HG03378 (cell line): ENCODE measurements around the gene CCDC12.

Experiments
- ATAC-seq: cut with Tn5 transposase; IDR thresholded peaks from one replicate; pipeline ENCODE4 v1.9.1; 2021; ENCODE audit warnings: mild to moderate bottlenecking, moderate library complexity; ENCODE audit not compliant: unreplicated experiment

CCDC12 gene

GRCh38 chr3:46942076-46942475, 34.5 kb downstream of the CCDC12 start:
- no peak for ATAC-seq

GRCh38 chr3:46939578-46940445, 36.7 kb downstream of the CCDC12 start:
- no peak for ATAC-seq

DNA sequence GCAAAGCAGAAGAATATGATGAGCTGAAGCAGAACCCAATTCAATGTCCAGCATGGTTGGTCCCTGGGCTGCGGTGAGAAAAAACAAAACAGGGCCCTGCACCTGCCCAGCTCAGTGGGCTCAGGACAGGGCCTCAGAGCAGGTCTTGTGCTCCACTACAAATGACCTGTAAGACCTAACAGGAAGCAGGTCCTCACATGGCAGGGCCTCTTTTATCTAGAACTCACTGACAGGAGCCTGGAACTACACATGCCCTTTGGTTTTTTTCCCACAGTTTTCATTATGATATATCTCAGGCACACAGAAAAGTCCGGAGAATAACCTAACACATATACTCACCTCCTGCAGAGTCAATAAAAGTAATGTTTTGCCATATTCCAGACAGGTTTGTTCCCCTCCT, 38.4 kb downstream of the CCDC12 start:
- no peak for ATAC-seq

GRCh38 chr3:46936733-46937250, 39.8 kb downstream of the CCDC12 start:
- no peak for ATAC-seq

- no peak for ATAC-seq
These were observed 40.5 kb downstream of the CCDC12 start for GRCh38 chr3:46935989-46936558.

GRCh38 chr3:46935168-46935858, 41.2 kb downstream of the CCDC12 start:
- ATAC-seq, result no peak

DNA sequence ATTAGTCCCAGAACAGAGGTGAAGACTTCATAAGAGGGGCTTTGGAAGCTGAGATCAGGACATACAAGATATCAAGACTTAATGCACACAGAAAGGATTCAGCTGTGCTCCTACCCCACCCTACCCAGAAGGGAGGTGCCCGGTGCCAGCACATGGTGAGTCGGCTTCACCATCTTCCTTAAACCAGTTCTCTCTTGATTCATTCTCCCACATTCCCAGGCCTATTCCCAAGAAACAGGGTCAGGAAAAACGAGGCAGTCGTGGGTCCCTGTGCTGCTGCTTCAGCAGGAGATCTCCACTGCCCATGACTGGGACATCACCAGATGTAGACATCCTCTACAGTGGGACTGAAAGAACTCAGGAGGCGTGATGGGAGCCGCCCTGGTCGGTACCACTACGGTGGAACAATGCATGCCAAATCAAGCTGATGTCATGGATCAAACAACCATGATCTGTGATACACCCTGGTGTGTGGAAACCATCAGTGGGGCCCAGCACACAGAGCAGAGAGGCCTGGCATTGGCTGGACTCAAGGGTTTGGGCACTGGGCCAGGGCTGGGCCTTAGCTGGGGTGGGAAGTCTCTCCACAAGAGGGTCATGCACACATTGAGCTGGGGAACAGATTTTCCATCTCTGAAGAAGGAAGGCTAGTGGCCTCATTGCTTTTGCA, 41.9 kb downstream of the CCDC12 start:
- no peak for ATAC-seq

- no peak for ATAC-seq
These were observed 42.5 kb downstream of the CCDC12 start for GRCh38 chr3:46934072-46934471.

GRCh38 chr3:46933261-46933660, 43.3 kb downstream of the CCDC12 start:
- no peak for ATAC-seq

DNA sequence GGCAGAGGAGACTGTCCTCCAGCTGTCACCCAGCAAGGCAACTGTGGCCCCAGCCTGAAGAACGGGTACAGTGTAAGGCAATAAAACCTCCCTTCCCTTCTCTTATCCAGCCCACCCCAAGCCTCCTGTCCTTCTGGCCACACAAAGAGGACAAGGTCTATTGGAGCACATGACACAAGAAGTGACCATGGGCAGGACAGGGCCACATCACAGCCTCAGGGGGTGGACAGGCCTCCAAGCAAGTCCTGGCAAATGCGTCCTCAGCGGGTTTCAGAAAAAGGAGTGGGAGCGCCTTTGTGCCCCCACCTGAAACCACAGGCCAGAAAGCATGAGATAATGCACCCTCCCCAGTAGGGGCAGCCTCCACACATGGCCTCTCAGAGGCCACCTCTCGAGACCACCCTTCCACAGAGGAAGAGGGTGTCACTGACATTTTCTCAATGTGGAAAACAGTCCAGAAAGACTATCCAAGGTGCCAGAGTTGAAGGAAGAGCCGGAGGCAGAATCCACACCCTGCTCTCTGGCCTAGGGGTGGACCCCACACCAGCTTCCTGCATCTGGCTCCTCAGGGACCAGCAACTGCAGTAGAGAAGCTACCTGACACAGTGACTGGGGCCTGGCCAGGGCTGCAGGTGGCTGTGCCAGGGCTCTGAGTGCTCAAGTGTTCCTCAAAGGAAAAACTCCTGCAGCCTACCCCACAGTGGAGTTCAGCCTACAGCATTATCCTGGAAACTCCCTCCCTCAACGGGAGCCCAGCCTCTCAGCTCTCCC, 43.9 kb downstream of the CCDC12 start:
- ATAC-seq, result no peak

- no peak for ATAC-seq
These were observed 44.8 kb downstream of the CCDC12 start for GRCh38 chr3:46931631-46932331.

DNA sequence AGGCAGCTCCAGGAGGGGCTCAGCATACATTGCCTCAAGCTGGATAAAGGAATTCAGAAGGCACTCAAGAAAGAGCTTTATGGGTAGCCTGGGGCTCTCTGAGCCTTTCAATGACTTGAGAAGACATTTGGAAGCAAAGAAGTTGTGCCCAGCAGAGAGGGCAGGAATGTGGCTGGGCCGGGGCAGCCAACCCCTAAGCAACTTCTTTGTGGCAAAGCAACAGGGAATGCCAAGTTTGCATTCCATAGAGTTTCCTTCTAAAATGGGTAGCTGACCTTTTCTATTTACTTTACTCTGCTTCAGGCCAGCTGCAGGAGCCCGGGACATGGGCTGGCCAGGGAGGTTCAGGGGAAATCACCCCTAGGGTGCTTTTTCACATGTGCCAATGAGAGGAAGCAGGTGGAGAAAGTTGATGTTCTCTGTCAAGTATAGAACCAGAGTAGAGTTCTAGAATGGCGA, 45.6 kb downstream of the CCDC12 start:
- ATAC-seq, result no peak

- no peak for ATAC-seq
These were observed 46.2 kb downstream of the CCDC12 start for GRCh38 chr3:46930166-46930944.

DNA sequence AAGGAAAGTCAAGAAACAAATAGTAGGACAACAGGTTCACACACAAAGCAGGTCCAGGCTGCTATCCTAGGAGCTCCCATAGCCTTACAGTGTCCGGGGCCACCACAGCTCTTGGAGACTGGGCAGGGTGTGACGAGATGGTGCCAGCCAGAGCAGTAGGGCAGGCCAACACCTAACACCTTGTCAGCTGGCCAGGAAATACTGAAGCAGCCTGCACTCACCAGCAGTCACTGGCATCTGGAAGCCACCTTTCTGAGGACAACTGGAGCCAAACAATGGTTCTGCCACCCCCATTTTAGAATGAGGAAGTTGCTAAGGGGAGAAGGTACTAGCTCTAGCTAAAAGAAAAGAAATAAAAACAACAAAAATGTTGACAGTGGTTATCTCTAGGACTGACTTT, 47.2 kb downstream of the CCDC12 start:
- no peak for ATAC-seq

DNA sequence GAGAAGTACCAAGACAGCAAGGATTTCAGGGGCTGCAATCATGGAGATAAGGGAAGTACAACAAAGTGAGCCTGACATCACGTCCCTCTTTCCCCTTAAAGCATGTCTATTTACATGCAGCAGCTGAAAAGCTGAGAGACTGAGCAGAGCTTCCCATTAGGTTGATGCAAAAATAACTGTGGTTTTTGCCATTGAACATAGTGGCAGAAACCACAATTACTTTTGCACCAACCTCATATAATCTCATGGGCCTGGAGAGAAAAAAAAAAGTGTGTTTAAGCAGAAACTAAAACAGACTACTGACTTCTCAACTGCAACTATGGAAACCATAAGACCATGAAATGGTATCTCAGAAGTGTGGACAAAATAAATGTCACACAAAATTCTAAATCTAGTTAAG, 48.3 kb downstream of the CCDC12 start:
- ATAC-seq, result no peak

DNA sequence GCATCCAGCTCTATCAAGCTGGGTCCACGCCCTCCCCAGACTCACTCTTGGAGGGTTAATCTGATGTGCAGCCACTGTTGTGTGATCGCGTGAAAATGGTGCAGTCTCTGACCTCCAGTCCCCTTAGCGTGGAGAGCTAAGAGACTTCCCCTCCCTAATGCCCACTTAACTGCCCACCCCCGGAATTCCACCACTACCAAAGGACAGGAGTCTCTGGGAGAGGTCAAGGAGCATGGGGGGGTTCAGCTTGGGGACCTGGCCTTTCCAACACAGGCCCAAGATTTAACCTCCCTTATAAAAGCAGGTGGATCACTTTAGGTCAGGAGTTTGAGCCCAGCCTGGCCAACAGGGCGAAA, 48.8 kb downstream of the CCDC12 start:
- ATAC-seq, result no peak

DNA sequence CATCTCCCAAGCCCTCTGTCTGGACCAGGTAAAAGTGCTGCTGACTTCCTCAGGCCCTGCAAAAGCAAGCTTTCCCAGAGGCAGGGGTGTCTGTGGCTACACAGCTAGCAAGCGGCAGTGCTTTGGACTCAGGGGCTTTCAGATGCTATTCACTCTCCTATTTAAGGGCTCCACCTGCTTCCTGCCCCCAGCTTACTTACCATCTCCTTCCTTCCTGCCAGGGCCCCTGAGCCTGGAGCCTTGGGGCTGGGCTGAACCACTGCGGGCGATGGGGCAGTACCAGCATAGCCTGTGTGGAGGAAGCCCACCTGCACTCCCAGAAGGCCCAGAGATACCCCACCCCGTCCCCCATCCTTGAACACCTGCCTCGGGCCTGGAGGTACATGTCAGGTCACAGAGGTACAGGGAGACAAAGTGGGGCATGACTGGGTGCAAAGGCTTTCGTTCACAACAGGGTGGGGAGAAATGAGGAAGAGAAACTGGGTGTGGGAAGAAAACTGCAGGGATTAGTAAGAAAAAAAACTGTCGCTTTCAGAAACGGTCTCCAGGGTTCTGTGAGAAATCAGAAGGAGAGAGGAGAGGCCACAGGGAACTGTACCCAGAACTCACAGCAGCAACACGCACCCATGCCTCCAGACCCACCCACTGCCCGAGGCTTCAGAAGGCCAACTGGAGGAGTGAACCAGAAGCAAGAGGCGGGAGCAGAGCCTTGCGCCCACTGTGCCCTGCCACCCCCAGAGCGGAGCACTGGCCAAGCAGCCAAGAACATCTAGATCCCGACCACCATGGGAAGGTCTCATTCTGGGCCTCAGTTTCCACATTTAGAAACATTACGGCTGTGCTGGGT, 49.5 kb downstream of the CCDC12 start:
- ATAC-seq, result peak; percentile 41

GRCh38 chr3:46926447-46926846, 50.1 kb downstream of the CCDC12 start:
- ATAC-seq, result no peak
